ENCODE results near the gene CDC40. TPM values are rescaled to one million over a fixed set of nuclear protein-coding genes. Genes with fewer than 3 reads are reported as not detected.

Gene CDC40
- 10 to 100 TPM; 20.3 to 34.8 (median 23.4) TPM for total RNA-seq

DNA sequence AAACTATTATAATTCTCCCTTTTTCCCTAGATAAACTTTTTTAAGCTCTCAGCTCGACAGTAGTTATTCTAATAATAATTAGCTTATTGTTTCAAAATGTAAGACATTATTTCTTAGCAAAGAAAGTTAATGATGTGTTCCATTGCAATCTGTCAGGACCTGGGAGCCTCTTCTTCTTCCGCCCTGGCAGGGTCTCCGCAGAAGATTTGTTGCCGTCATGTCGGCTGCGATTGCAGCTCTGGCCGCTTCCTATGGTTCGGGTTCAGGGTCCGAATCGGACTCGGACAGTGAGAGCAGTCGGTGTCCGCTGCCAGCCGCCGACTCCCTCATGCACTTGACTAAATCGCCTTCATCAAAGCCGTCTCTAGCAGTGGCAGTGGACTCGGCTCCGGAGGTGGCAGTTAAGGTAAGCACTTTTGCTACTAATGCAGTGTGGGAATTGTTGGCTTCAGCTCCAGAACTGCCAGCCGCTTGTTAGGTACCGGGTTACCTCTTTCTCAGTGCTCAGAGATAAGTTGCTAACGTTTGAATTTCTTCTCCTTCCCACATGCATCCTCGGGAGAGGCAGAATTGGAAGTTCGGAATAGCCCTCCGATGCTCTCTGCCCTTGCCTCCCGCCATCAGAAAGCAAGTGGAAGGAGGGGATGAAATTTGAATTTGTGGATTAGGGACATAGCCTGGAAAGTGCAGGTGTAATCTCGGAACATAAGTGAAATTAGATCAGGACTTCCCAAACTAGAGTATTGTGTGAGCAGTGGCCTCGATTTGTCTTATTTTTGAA, at the start of gene CDC40:
CDC40 (plus strand) TSS at position 200 of the 781 bp plus-strand sequence; CDS start at position 218, 18 bp downstream.
- TF ChIP-seq, protein P1, sequence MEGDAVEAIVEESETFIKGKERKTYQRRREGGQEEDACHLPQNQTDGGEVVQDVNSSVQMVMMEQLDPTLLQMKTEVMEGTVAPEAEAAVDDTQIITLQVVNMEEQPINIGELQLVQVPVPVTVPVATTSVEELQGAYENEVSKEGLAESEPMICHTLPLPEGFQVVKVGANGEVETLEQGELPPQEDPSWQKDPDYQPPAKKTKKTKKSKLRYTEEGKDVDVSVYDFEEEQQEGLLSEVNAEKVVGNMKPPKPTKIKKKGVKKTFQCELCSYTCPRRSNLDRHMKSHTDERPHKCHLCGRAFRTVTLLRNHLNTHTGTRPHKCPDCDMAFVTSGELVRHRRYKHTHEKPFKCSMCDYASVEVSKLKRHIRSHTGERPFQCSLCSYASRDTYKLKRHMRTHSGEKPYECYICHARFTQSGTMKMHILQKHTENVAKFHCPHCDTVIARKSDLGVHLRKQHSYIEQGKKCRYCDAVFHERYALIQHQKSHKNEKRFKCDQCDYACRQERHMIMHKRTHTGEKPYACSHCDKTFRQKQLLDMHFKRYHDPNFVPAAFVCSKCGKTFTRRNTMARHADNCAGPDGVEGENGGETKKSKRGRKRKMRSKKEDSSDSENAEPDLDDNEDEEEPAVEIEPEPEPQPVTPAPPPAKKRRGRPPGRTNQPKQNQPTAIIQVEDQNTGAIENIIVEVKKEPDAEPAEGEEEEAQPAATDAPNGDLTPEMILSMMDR (IDR thresholded peaks at IDR 0.05), result no peak
- TF ChIP-seq POLR2A (IDR thresholded peaks at IDR 0.05), result no peak
- intact Hi-C loops (cut with DNase I; ENCODE audit: low total_unique reads), result no loop called here
- peak within 1 kb of the TSS; percentile 84 to 89 for H3K4me3 ChIP-seq
- peaks cover 11 to 15% of the 10 kb centered on the region in 2 donors for H3K4me1 ChIP-seq
- H3K9me3 ChIP-seq, result no peaks in the 10 kb centered on the region
- H3K27me3 ChIP-seq, result no peaks in the 10 kb centered on the region
- no peaks in the 10 kb centered on the region for H3K36me3 ChIP-seq
- DNase-seq, result peak; percentile 58 to 65
- peak within 1 kb of the TSS; percentile 92 to 95 for H3K27ac ChIP-seq

DNA sequence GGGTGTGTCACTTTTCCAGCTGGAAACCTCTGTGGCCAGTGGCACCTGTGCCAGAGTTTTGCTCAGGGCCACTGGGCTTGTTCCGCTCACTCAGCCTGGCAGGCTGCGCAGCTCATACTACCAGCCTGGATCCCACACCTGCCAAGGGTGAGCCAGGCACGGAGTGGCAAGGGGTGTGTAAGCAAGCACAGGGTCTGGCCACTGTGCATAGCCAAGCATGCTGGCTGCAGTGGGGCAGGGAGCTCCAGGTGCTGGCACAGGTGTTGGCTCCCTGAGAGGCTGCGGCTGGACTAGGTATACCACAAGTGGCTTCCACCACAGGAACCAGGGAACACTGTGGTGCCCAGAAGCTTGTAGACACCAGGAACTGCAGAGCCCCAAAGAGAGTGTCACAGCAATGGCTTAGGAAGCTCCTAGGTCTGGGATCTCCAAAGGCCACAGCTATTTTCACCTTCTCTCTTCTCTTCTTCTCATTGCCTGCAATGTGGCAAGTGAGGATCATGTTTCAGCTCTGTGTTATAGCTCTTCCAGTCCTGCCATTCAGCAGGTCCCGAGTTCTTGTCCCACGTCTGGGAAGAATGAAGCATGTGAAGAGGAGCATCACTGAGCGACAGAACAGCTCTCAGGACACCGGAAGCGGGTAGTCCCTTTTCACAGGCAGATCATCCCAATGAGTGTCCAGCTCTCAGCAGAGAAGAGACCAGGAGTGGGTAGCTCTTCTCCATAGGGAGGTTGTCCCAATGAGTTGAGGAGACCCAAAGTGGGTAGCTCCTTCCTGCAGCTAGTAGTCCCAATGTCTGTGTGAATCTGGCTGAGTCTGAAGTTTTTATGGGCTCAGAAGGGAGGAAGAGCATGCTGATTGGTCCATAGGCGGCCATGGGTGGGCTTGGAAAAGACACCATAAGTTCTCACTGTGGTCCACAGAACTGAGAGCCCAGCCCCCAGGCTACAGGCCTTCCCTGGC, 42.0 kb upstream of the CDC40 start:
- H3K9me3 ChIP-seq, result no peaks in the 10 kb centered on the region
- H3K36me3 ChIP-seq, result no peaks in the 10 kb centered on the region
- no peaks in the 10 kb centered on the region for H3K4me1 ChIP-seq
- no peaks in the 10 kb centered on the region for H3K27me3 ChIP-seq
- no peak overlapping the region for H3K27ac ChIP-seq
- TF ChIP-seq POLR2A (IDR thresholded peaks at IDR 0.05), result no peak
- TF ChIP-seq, protein P1 (IDR thresholded peaks at IDR 0.05), result no peak
- DNase-seq, result no peak
- H3K4me3 ChIP-seq, result no peak overlapping the region
- intact Hi-C loops (cut with DNase I; ENCODE audit: low total_unique reads), result no loop called here

DNA sequence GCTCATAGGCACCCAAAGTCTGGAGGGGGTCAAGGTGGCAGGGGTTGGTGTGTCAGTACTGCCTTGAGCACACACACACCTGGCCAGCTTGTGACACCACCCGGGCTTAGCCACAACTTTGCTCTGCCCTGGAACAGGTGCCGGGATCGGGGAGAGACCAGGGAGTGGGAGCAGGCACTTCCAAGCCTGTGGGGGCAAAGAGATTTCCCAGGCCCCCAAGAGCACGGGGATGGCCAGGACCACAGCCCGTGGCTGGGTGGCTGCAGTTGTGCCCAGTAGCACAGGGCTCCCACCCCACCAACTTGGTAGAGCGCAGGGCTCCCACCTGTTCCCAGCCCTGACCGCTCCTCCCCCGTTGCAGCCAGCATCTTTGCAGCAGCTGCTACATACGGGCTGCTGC, 41.2 kb upstream of the CDC40 start:
- Histone ChIP-seq H3K4me1 (no peaks in the 10 kb centered on the region), H3K36me3 (no peaks in the 10 kb centered on the region), H3K4me3 (no peak overlapping the region), H3K27me3 (no peaks in the 10 kb centered on the region), H3K9me3 (no peaks in the 10 kb centered on the region), H3K27ac (no peak overlapping the region)
- no peak for TF ChIP-seq POLR2A (IDR thresholded peaks at IDR 0.05)
- TF ChIP-seq, protein P1 (IDR thresholded peaks at IDR 0.05), result no peak
- intact Hi-C loops (cut with DNase I; ENCODE audit: low total_unique reads), result no loop called here
- no peak for DNase-seq

DNA sequence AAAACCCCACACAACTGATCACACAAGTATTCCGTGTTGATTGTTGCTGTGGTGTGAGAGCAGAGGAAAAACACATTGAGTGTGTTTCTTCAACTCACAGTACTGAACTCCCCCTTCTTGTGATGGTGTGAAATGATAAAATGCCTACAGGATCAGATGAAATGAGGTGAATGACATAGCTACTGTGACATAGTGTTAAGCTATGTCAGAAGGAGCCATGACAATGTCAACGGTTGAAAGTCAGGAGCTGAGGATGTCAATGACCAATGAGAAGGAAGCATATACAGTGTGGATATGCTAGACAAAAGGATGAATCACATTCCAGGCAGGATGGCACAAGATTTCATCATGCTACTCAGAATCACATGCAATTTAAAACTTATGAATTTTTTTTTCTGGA, 39.6 kb upstream of the CDC40 start:
- TF ChIP-seq, protein P1 (IDR thresholded peaks at IDR 0.05), result no peak
- H3K4me3 ChIP-seq, result no peak overlapping the region
- intact Hi-C loops (cut with DNase I; ENCODE audit: low total_unique reads), result no loop called here
- no peak for DNase-seq
- H3K4me1 ChIP-seq, result no peaks in the 10 kb centered on the region
- no peaks in the 10 kb centered on the region for H3K27me3 ChIP-seq
- no peaks in the 10 kb centered on the region for H3K36me3 ChIP-seq
- H3K9me3 ChIP-seq, result no peaks in the 10 kb centered on the region
- no peak overlapping the region for H3K27ac ChIP-seq

DNA sequence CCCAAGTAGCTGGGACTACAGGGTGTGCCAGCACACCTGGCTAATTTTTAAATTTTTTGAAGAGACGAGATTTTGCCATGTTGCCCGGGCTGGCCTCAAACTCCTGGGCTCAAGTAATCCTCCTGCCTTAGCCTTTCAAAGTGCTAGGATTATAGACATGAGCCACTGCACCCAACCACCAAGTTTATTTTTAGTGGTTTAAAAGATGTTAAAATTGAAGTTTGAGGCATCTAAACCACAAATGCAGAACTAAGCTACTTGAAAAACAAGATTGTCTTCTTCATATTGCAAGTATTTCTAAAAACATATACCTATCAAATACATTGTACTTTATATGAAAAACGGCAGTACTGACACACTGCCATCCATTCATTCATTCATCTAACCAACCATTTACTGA, 32.4 kb upstream of the CDC40 start:
- H3K27me3 ChIP-seq, result no peaks in the 10 kb centered on the region
- no peak for TF ChIP-seq POLR2A (IDR thresholded peaks at IDR 0.05)
- TF ChIP-seq, protein P1 (IDR thresholded peaks at IDR 0.05), result no peak
- no peak overlapping the region for H3K4me3 ChIP-seq
- DNase-seq, result no peak
- no peaks in the 10 kb centered on the region for H3K4me1 ChIP-seq
- no peaks in the 10 kb centered on the region for H3K36me3 ChIP-seq
- H3K27ac ChIP-seq, result no peak overlapping the region
- no peaks in the 10 kb centered on the region for H3K9me3 ChIP-seq
- intact Hi-C loops (cut with DNase I; ENCODE audit: low total_unique reads), result no loop called here
